Neural cell (in vitro differentiated cells): ENCODE results near the gene ETV6. TPM values are rescaled to one million over a fixed set of nuclear protein-coding genes. Genes with fewer than 3 reads are reported as not detected.

Source experiments
- H2AFZ ChIP-seq: fragments of 200-600, 300-800 bp; sonication (generic), shearing (Covaris generic); 2 replicates; pipeline ENCODE4 v1.6.0; 2014; ENCODE audit warnings: low read depth, mild to moderate bottlenecking, antibody characterized with exemption, low read length, moderate library complexity
- H3F3A ChIP-seq: fragments of 200-600 bp; shearing (Covaris generic); 2 replicates; pipeline ENCODE4 v1.6.1; 2016; ENCODE audit warnings: mild to moderate bottlenecking, moderate library complexity, mixed read lengths, antibody characterized with exemption, low read length; ENCODE audit not compliant: insufficient read depth, poor library complexity, severe bottlenecking
- H3K27ac ChIP-seq: fragments of 200-600, 300-800 bp; sonication (generic), shearing (Covaris generic); 2 replicates; pipeline ENCODE4 v1.5.1; 2014; ENCODE audit warnings: mild to moderate bottlenecking, low read length, moderate library complexity
- H3K27me3 ChIP-seq: fragments of 300-800, 200-600 bp; sonication (generic), shearing (Covaris generic); 2 replicates; pipeline ENCODE4 v1.6.0; 2014; ENCODE audit warnings: mild to moderate bottlenecking, low read depth, low read length, moderate library complexity; ENCODE audit not compliant: insufficient read depth
- H3K36me3 ChIP-seq: fragments of 300-800, 200-600 bp; sonication (generic), shearing (Covaris generic); 2 replicates; pipeline ENCODE4 v1.5.1; 2014; ENCODE audit warnings: mild to moderate bottlenecking, antibody characterized with exemption, low read length, moderate library complexity; ENCODE audit not compliant: insufficient read depth
- H3K4me2 ChIP-seq: fragments of 300-800, 200-600 bp; sonication (generic), shearing (Covaris generic); 2 replicates; pipeline ENCODE4 v1.6.0; 2014; ENCODE audit warnings: mild to moderate bottlenecking, low read length
- H3K4me3 ChIP-seq: fragments of 300-800, 200-600 bp; sonication (generic), shearing (Covaris generic); 2 replicates; pipeline ENCODE4 v1.5.1; 2014; ENCODE audit warnings: mild to moderate bottlenecking, low read length, moderate library complexity
- H3K79me2 ChIP-seq: fragments of 200-600 bp; shearing (Covaris generic); replicated peaks from 2 replicates; pipeline ENCODE4 v1.6.0; 2014; ENCODE audit warnings: mild to moderate bottlenecking, low read length, moderate library complexity; ENCODE audit not compliant: insufficient read depth
- H3K9ac ChIP-seq: fragments of 300-800, 200-600 bp; sonication (generic), shearing (Covaris generic); 2 replicates; pipeline ENCODE4 v1.6.1; 2016; ENCODE audit warnings: mild to moderate bottlenecking, low read length, mixed read lengths
- H3K9me2 ChIP-seq: fragments of 200-600 bp; shearing (Covaris generic); 2 replicates; pipeline ENCODE4 v1.6.1; 2016; ENCODE audit warnings: mild to moderate bottlenecking, low read length, mixed read lengths; ENCODE audit not compliant: insufficient read depth
- H3K9me3 ChIP-seq: fragments of 200-600, 300-800 bp; sonication (generic), shearing (Covaris generic); 2 replicates; pipeline ENCODE4 v1.6.1; 2016; ENCODE audit warnings: mild to moderate bottlenecking, mixed run types, low read length, moderate library complexity, mixed read lengths
- H4K20me1 ChIP-seq: fragments of 200-600 bp; shearing (Covaris generic); 2 replicates; pipeline ENCODE4 v1.6.1; 2016; ENCODE audit warnings: mild to moderate bottlenecking, mixed run types; ENCODE audit not compliant: insufficient read depth
- CTCF ChIP-seq: fragments of 450-650 bp; IDR thresholded peaks from 2 replicates; pipeline ENCODE4 v1.5.1; 2014; ENCODE audit warnings: antibody characterized with exemption, mild to moderate bottlenecking, moderate library complexity; ENCODE audit not compliant: poor library complexity, severe bottlenecking
- EP300 ChIP-seq: fragments of 450-650 bp; conservative IDR thresholded peaks from 2 replicates; pipeline ENCODE4 v1.6.1; 2014; ENCODE audit warnings: antibody characterized with exemption, mild to moderate bottlenecking, moderate library complexity; ENCODE audit not compliant: poor library complexity, severe bottlenecking
- EZH2 ChIP-seq: fragments of 200-600, 300-800 bp; shearing (Covaris generic), sonication (generic); IDR thresholded peaks from 2 replicates; pipeline ENCODE4 v1.6.1; 2014; ENCODE audit warnings: antibody characterized with exemption, low read length, borderline replicate concordance, mild to moderate bottlenecking; ENCODE audit not compliant: insufficient read depth, poor library complexity, severe bottlenecking
- MXI1 ChIP-seq: fragments of 450-650 bp; conservative IDR thresholded peaks from 2 replicates; pipeline ENCODE4 v1.6.1; 2014; ENCODE audit warnings: antibody characterized with exemption, mild to moderate bottlenecking; ENCODE audit not compliant: poor library complexity, severe bottlenecking
- POLR2AphosphoS5 ChIP-seq: IDR thresholded peaks from 2 replicates; pipeline ENCODE4 v1.6.1; 2012
- RAD21 ChIP-seq: fragments of 450-650 bp; conservative IDR thresholded peaks from 2 replicates; pipeline ENCODE4 v1.6.1; 2014; ENCODE audit warnings: antibody characterized with exemption, mild to moderate bottlenecking, moderate library complexity
- REST ChIP-seq: IDR thresholded peaks from 2 replicates; pipeline ENCODE4 v1.6.1; 2012; ENCODE audit warnings: borderline replicate concordance
- SMC3 ChIP-seq: fragments of 450-650 bp; conservative IDR thresholded peaks from 2 replicates; pipeline ENCODE4 v1.6.1; 2014; ENCODE audit warnings: antibody characterized with exemption, mild to moderate bottlenecking, moderate library complexity; ENCODE audit not compliant: poor library complexity
- TAF1 ChIP-seq: IDR thresholded peaks from 2 replicates; pipeline ENCODE4 v1.6.1; 2012; ENCODE audit warnings: low read depth
- polyA plus RNA-seq: library from polyadenylated mRNA; depleted of rRNA; stranded (reverse); fragments of >200 nt; gene quantifications from 2 replicates; pipeline ENCODE4 v1.2.3, GENCODE V29; 2014

The ETV6 gene
- polyA plus RNA-seq, 1 donor from 2014 or later: 1.6 TPM

GRCh38 chr12:11773889-11774677 lies 124.6 kb downstream of the ETV6 start:
- Histone ChIP-seq H2AFZ (no peak overlapping the region), H3K4me3 (no peak overlapping the region), H3K9me3 (no peaks in the 10 kb centered on the region), H4K20me1 (no peaks in the 10 kb centered on the region), H3K9me2 (no peaks in the 10 kb centered on the region), H3K4me2 (no peak overlapping the region), H3K27me3 (no peaks in the 10 kb centered on the region), H3K79me2 (no peaks in the 10 kb centered on the region), H3K36me3 (no peaks in the 10 kb centered on the region), H3K27ac (no peak overlapping the region), H3K9ac (no peak overlapping the region), H3F3A (peaks cover 5% of the 10 kb centered on the region)
- TF ChIP-seq RAD21 (no peak), SMC3 (no peak), CTCF (no peak), REST (no peak)

GRCh38 chr12:11774821-11775220 lies 125.3 kb downstream of the ETV6 start:
- Histone ChIP-seq H3K79me2 (no peaks in the 10 kb centered on the region), H3K36me3 (no peaks in the 10 kb centered on the region), H3F3A (peaks cover 5% of the 10 kb centered on the region), H3K27me3 (no peaks in the 10 kb centered on the region), H3K9me3 (no peaks in the 10 kb centered on the region), H3K9ac (no peak overlapping the region), H3K9me2 (no peaks in the 10 kb centered on the region), H2AFZ (no peak overlapping the region), H3K27ac (no peak overlapping the region), H4K20me1 (no peaks in the 10 kb centered on the region), H3K4me2 (no peak overlapping the region), H3K4me3 (no peak overlapping the region)
- TF ChIP-seq MXI1 (no peak), EZH2 (no peak), EP300 (no peak), POLR2AphosphoS5 (no peak), SMC3 (no peak), REST (no peak), TAF1 (no peak), RAD21 (no peak), CTCF (no peak)
